HG02943 (cell line): ENCODE data around the gene GSS.
"Not testable (repeated sequence)": the region's sequence is repeated elsewhere in the genome, so short reads cannot be mapped to it uniquely, and the experiment has no call there.

Experiments
- ATAC-seq: cut with Tn5 transposase; IDR thresholded peaks from one replicate; pipeline ENCODE4 v1.9.1; 2021; ENCODE audit warnings: mild to moderate bottlenecking, low read depth, moderate library complexity; ENCODE audit not compliant: unreplicated experiment

The GSS gene

GRCh38 chr20:34915749-34916455 is 39.7 kb downstream of the GSS start:
- no peak for ATAC-seq

GRCh38 chr20:34915131-34915530 is 40.5 kb downstream of the GSS start:
- ATAC-seq: no peak

- ATAC-seq: no peak
Measured at GRCh38 chr20:34907616-34908469, 47.8 kb downstream of the GSS start.

- no peak for ATAC-seq
Measured at GRCh38 chr20:34904202-34904621, 51.4 kb downstream of the GSS start.

- not testable (repeated sequence) for ATAC-seq
Measured at GRCh38 chr20:34898731-34899130, 56.9 kb downstream of the GSS start.

GRCh38 chr20:34898129-34898528 is 57.5 kb downstream of the GSS start:
- ATAC-seq: not testable (repeated sequence)

GRCh38 chr20:34896086-34896621 is 59.5 kb downstream of the GSS start:
- ATAC-seq: no peak

- no peak for ATAC-seq
Measured at GRCh38 chr20:34895465-34895864, 60.1 kb downstream of the GSS start.

GRCh38 chr20:34894723-34895122 is 60.9 kb downstream of the GSS start:
- ATAC-seq: no peak

GRCh38 chr20:34892671-34893070 is 62.9 kb downstream of the GSS start:
- no peak for ATAC-seq

GRCh38 chr20:34891166-34892062 is 64.2 kb downstream of the GSS start:
- no peak for ATAC-seq

GRCh38 chr20:34888468-34888867 is 67.1 kb downstream of the GSS start:
- ATAC-seq: no peak

GRCh38 chr20:34887023-34887422 is 68.6 kb downstream of the GSS start:
- ATAC-seq: no peak

- ATAC-seq: no peak
Measured at GRCh38 chr20:34886122-34886521, 69.5 kb downstream of the GSS start.

- ATAC-seq: no peak
Measured at GRCh38 chr20:34884260-34884659, 71.3 kb downstream of the GSS start.

GRCh38 chr20:34883809-34884208 is 71.8 kb downstream of the GSS start:
- ATAC-seq: no peak

GRCh38 chr20:34883087-34883688 is 72.4 kb downstream of the GSS start:
- ATAC-seq: no peak

GRCh38 chr20:34881689-34882088 is 73.9 kb downstream of the GSS start:
- ATAC-seq: no peak

GRCh38 chr20:34880971-34881370 is 74.6 kb downstream of the GSS start:
- not testable (repeated sequence) for ATAC-seq

- ATAC-seq: no peak
Measured at GRCh38 chr20:34880215-34880850, 75.3 kb downstream of the GSS start.
